Measurements from ENCODE around the gene MYH7B.

The MYH7B gene

DNA sequence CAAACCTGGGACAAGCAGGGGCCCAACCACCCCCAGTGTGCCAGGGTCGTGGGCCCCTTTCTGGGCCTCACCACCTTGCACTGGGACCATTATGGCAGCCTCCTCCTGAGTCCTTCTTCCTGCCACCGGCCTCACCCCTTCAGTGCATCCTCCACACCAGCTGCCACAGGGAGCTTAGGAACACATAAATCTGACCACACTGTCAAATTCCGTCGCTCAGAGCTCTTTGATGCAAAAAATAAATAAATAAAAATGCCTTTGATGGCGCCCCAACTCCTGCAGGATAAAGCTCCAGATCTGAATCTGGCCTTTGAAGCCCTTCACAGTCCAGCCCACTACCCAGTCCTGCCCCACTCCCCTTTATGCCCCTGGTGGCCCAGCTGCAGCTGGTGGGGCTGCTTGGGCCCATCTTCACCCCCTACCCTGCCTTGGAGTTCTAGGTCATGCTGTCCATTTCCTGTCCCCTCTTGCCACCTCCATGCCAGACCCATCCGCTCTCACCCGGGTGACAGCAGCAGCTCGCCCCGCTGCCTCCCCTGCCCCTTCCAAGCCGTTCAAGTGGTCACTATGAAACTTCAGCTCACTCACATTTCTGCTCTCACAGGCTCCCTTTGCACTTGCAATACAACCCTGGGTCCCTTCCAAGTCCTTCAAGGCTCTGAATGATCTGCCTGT is 16.0 kb downstream of the MYH7B start:
- no peak for FAIRE-seq
- no peak for DNase-seq (ENCODE audit: insufficient read length, low spot score)

DNA sequence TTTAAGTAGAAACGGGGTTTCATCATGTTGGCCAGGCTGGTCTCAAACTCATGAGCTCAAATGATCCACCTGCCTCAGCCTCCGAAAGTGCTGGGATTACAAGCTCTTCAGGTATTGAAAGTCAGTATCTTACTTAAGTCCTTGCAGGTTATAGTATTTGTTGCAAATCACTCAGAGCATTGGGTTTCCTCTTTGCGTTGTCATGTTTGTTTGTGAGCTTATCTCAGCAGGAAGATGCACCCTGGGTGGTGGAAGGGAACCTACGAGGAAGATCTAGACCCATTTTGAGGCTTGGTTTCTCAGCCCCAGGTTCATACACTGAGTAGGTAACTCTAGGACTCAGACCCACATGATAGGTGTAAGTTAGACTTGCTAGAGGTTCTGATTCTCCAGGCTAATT is 18.6 kb downstream of the MYH7B start:
- FAIRE-seq: no peak
- DNase-seq (ENCODE audit: insufficient read length, low spot score): no peak

- FAIRE-seq: no peak
- no peak for DNase-seq (ENCODE audit: insufficient read length, low spot score)
Measured at GRCh38 chr20:34976286-34976685, 20.6 kb downstream of the MYH7B start.

GRCh38 chr20:34977365-34978091 is 21.9 kb downstream of the MYH7B start:
- no peak for DNase-seq (ENCODE audit: insufficient read length, low spot score)
- FAIRE-seq: no peak

- FAIRE-seq (no peak), DNase-seq (ENCODE audit: insufficient read length, low spot score) (no peak)
Measured at GRCh38 chr20:34978092-34978744, 22.6 kb downstream of the MYH7B start.

DNA sequence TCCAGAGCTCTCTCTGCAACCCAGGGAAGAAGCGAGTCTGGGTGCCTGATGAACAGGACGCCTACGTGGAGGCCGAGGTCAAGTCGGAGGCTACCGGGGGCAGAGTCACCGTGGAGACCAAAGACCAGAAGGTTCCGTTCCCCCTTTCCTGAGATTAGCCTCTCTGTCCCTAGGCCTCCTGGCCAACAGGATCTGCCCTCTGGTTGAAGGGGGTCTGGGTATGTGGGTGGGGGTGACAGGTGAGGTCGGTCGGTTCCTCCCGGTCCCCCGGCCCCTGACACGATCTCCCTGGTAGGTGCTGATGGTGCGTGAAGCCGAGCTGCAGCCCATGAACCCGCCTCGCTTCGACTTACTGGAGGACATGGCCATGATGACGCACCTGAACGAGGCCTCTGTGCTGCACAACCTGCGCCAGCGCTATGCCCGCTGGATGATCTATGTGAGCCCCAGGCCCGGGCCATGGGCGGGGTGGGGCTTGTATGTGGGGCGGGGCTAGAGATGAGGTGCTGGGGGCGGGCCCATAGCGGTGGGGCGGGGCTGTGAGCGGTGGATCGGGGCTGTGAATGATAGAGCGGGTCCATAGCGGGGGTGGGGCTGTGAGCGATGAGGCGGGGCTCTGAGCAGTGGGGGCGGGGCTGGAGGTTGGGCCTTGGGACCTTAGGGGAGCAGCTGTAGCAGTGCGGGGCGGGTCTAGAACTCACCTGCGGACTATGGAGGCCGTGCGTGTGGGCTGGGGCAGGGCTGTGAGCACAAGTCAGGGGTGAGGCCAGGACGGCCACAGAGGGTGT is 23.9 kb downstream of the MYH7B start:
- FAIRE-seq: no peak
- no peak for DNase-seq (ENCODE audit: insufficient read length, low spot score)

DNA sequence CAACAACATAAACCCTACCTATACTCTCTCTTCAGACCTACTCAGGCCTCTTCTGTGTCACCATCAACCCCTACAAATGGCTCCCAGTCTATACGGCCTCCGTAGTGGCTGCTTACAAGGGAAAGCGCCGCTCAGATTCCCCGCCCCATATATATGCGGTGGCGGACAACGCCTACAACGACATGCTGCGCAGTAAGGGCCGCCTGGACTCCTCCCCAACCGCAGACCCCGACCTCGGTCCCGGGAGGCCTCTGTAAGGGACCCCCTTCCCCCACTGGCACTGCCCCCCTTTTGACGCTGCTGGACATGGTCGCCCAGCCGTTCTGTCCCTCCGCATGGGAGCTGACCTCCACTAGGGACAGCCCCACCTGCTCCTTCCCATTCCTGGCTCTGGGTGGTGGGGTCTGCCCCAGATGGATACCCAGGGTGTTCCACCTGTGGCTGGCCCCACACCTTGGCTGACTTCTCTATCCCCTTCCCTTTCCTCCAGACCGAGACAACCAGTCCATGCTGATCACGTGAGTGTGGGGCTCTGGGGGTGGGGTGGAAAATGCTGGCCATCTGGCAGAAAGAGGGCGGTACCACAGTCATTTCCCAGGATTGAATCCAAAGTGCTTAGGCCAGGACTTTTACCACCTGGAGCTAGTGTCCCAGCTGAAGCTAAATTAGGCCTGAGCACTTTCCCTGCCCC is 25.0 kb downstream of the MYH7B start:
- DNase-seq (ENCODE audit: insufficient read length, low spot score) (no peak), FAIRE-seq (no peak)

DNA sequence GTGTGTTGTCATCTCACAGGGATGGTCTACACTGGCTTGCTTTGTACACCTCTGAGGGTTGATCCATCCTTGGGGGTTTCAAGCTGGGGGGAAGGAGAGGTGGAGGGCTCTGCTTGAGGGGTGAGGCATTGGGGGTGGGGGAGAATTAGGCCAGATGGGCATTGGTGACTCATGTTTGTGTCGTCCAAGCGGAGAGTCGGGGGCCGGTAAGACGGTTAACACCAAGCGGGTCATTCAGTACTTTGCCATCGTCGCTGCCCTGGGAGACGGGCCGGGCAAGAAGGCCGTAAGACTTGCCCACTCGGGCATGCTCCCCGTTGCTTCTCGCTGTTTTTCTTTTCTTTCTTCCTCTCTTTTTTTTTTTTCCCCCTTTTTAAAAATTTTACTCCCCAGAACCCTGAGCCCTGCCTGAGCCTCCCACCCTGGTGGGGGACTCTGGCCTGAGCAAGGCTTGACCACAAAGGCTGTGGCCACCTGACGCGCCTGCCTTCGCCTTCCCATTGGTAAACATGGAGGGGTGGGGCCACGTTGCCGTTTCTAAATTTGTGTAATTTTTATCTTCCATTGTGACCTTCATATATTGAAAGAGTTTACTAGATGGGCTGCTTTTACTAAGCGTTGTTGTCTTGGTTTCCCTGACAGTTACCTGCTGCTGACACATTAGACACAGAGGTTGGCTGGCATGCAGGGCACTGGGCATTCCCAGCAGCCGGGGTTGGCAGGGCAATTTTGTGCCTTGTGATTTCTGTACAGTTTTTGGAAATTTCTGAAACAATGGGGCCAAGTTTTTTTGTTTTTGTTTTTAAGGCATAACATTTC is 26.8 kb downstream of the MYH7B start:
- no peak for FAIRE-seq
- no peak for DNase-seq (ENCODE audit: insufficient read length, low spot score)

DNA sequence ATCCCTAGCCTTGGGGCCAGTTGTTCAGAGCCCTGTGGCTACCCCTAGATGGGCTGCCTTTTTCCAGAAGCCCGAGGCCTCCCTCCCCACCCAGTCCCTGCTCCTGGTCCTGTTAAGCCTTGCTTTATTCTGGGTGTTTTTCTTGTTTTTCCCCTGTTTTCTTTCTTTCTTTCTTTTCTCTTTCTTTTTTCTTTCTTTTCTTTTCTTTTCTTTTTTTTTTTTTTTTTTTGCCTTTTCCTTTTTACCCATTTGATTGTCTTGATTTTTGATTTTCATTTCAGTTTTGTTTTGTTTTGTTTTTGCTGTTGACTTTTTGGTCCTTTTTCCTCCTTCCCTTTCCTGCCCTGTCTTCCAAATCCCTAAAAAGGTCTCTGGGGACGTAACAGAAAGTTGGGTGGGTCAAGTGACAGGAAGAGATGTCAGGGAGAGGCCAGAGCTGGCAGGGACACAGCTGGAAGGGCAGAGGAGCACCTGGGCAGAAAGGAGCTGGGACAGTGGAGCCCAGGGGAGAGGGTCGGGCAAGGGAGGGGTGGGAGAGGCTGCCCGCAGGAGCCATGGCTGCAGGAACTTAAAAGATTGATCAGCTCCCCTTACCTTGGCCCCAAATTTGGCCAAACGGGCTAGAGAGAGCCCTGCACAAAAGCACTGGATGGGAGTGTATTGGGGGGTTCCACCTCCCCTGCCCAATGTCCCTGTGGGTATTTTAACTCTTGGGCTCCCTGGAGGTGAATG is 27.6 kb downstream of the MYH7B start:
- FAIRE-seq (no peak), DNase-seq (ENCODE audit: insufficient read length, low spot score) (no peak)

- no peak for DNase-seq (ENCODE audit: insufficient read length, low spot score)
- no peak for FAIRE-seq
Measured at GRCh38 chr20:34983995-34984735, 28.5 kb downstream of the MYH7B start.

- DNase-seq (ENCODE audit: insufficient read length, low spot score) (no peak), FAIRE-seq (no peak)
Measured at GRCh38 chr20:34984756-34985261, 29.1 kb downstream of the MYH7B start.

GRCh38 chr20:34985461-34986310 is 30.0 kb downstream of the MYH7B start:
- no peak for DNase-seq (ENCODE audit: insufficient read length, low spot score)
- no peak for FAIRE-seq

- FAIRE-seq: no peak
Measured at GRCh38 chr20:34986311-34987287, 30.9 kb downstream of the MYH7B start.

GRCh38 chr20:34987288-34988190 is 31.9 kb downstream of the MYH7B start:
- no peak for FAIRE-seq

More at GRCh38 chr20:34986311-34987287, 30.9 kb downstream of the MYH7B start:
- no peak for DNase-seq (ENCODE audit: insufficient read length, low spot score)

DNA sequence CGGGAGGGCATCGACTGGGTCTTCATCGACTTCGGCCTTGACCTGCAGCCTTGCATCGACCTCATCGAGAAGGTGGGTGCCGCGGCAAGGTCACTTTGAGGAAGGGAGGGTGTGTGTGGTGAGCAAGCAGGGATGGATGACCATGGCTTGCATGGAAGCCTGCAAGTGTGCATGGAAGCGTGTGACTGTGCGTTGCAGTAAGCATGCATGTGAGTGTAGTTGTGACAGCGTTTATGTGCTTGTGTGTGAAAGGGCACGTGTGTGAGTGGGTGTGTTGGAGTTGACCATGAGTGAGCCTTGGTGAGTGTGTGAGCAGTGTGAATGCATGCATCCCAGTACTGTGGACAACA is 32.5 kb downstream of the MYH7B start:
- no peak for DNase-seq (ENCODE audit: insufficient read length, low spot score)
- no peak for FAIRE-seq

More at GRCh38 chr20:34987288-34988190, 31.9 kb downstream of the MYH7B start:
- no peak for DNase-seq (ENCODE audit: insufficient read length, low spot score)
